ENCODE results near the gene ATF7.

Gene ATF7

GRCh38 chr12:53466640-53467039 is 159.5 kb downstream of the ATF7 start:
- WGBS, 2 donors (ENCODE audit: extremely low coverage in 2 of 2, insufficient read length in 2 of 2, insufficient replicate concordance in 1 of 2) = no CpG with 5 or more reads among the region's 4 CpGs
- H3K4ac ChIP-seq (ENCODE audit: low read length) = no peak overlapping the region
- peaks cover 71 to 100% of the 10 kb centered on the region in 2 donors for H3K36me3 ChIP-seq (replicated peaks in 1 of 2; ENCODE audit: control insufficient read depth in 2 of 2, insufficient read depth in 2 of 2, low read length in 2 of 2)

GRCh38 chr12:53465679-53466078 is 160.5 kb downstream of the ATF7 start:
- Histone ChIP-seq H2BK15ac (ENCODE audit: low read length) (no peak overlapping the region), H3K79me1 (ENCODE audit: low read depth, low read length) (peaks cover 6% of the 10 kb centered on the region), H3K4me2 (ENCODE audit: insufficient read depth, low read length, poor library complexity, severe bottlenecking) (no peak overlapping the region), H3K9me3 (replicated peaks in 1 of 2; ENCODE audit: control insufficient read depth in 2 of 2, insufficient read depth in 1 of 2, low read depth in 1 of 2, low read length in 2 of 2) (no peaks in the 10 kb centered on the region), H3K4me1 (ENCODE audit: control insufficient read depth in 2 of 2, insufficient read depth in 1 of 2, low read depth in 1 of 2, low read length in 2 of 2) (peaks cover 0 to 19% of the 10 kb centered on the region in 2 donors), H3K27me3 (ENCODE audit: control insufficient read depth in 3 of 3, insufficient read depth in 3 of 3, low read depth in 1 of 3, low read length in 3 of 3) (no peaks in the 10 kb centered on the region), H4K91ac (ENCODE audit: low read depth, low read length, poor library complexity) (no peak overlapping the region), H3K4me3 (ENCODE audit: low read length in 2 of 2) (no peak overlapping the region), H2AK5ac (ENCODE audit: low read depth, low read length) (no peak overlapping the region), H4K8ac (ENCODE audit: low read depth, low read length) (no peak overlapping the region), H3K27ac (replicated peaks; ENCODE audit: low read length) (no peak overlapping the region), H3K36me3 (replicated peaks in 1 of 2; ENCODE audit: control insufficient read depth in 2 of 2, insufficient read depth in 2 of 2, low read length in 2 of 2) (peaks cover 73 to 100% of the 10 kb centered on the region in 2 donors), H2BK5ac (ENCODE audit: low read length) (no peak overlapping the region), H3K23ac (ENCODE audit: low read depth, low read length, poor library complexity) (no peak overlapping the region), H2BK12ac (ENCODE audit: low read length) (no peak overlapping the region), H3K14ac (ENCODE audit: low read length) (no peak overlapping the region), H3K9ac (ENCODE audit: low read depth, low read length, poor library complexity) (no peak overlapping the region), H3K18ac (ENCODE audit: low read length) (no peak overlapping the region), H2AFZ (ENCODE audit: low read length) (no peak overlapping the region), H2BK120ac (ENCODE audit: low read depth, low read length) (no peak overlapping the region), H3K4ac (ENCODE audit: low read length) (no peak overlapping the region)
- WGBS, 2 donors (ENCODE audit: extremely low coverage in 2 of 2, insufficient read length in 2 of 2, insufficient replicate concordance in 1 of 2) = no CpG with 5 or more reads among the region's 2 CpGs
- no peak for DNase-seq (ENCODE audit: low spot score)

More at GRCh38 chr12:53466640-53467039, 159.5 kb downstream of the ATF7 start:
- Histone ChIP-seq H2AK5ac (ENCODE audit: low read depth, low read length) (no peak overlapping the region), H3K4me1 (ENCODE audit: control insufficient read depth in 2 of 2, insufficient read depth in 1 of 2, low read depth in 1 of 2, low read length in 2 of 2) (peaks cover 0 to 17% of the 10 kb centered on the region in 2 donors), H2AFZ (ENCODE audit: low read length) (no peak overlapping the region), H4K91ac (ENCODE audit: low read depth, low read length, poor library complexity) (no peak overlapping the region), H2BK12ac (ENCODE audit: low read length) (no peak overlapping the region), H3K9me3 (replicated peaks in 1 of 2; ENCODE audit: control insufficient read depth in 2 of 2, insufficient read depth in 1 of 2, low read depth in 1 of 2, low read length in 2 of 2) (no peaks in the 10 kb centered on the region), H4K8ac (ENCODE audit: low read depth, low read length) (no peak overlapping the region), H3K18ac (ENCODE audit: low read length) (no peak overlapping the region), H3K27me3 (ENCODE audit: control insufficient read depth in 3 of 3, insufficient read depth in 3 of 3, low read depth in 1 of 3, low read length in 3 of 3) (no peaks in the 10 kb centered on the region), H3K9ac (ENCODE audit: low read depth, low read length, poor library complexity) (no peak overlapping the region), H3K79me1 (ENCODE audit: low read depth, low read length) (peaks cover 6% of the 10 kb centered on the region), H2BK5ac (ENCODE audit: low read length) (no peak overlapping the region), H3K23ac (ENCODE audit: low read depth, low read length, poor library complexity) (no peak overlapping the region), H3K27ac (replicated peaks; ENCODE audit: low read length) (no peak overlapping the region), H2BK120ac (ENCODE audit: low read depth, low read length) (no peak overlapping the region), H2BK15ac (ENCODE audit: low read length) (no peak overlapping the region), H3K14ac (ENCODE audit: low read length) (no peak overlapping the region), H3K4me2 (ENCODE audit: insufficient read depth, low read length, poor library complexity, severe bottlenecking) (no peak overlapping the region), H3K4me3 (ENCODE audit: low read length in 2 of 2) (no peak overlapping the region)
- no peak for DNase-seq (ENCODE audit: low spot score)

GRCh38 chr12:53464685-53465418 is 161.3 kb downstream of the ATF7 start:
- Histone ChIP-seq H3K27ac (replicated peaks; ENCODE audit: low read length) (peak overlapping the region; percentile 50), H3K18ac (ENCODE audit: low read length) (no peak overlapping the region), H3K9me3 (replicated peaks in 1 of 2; ENCODE audit: control insufficient read depth in 2 of 2, insufficient read depth in 1 of 2, low read depth in 1 of 2, low read length in 2 of 2) (no peaks in the 10 kb centered on the region), H3K14ac (ENCODE audit: low read length) (no peak overlapping the region), H2BK12ac (ENCODE audit: low read length) (no peak overlapping the region), H3K4me1 (ENCODE audit: control insufficient read depth in 2 of 2, insufficient read depth in 1 of 2, low read depth in 1 of 2, low read length in 2 of 2) (peaks cover 0 to 19% of the 10 kb centered on the region in 2 donors), H3K23ac (ENCODE audit: low read depth, low read length, poor library complexity) (no peak overlapping the region), H2BK15ac (ENCODE audit: low read length) (no peak overlapping the region), H2AFZ (ENCODE audit: low read length) (no peak overlapping the region), H3K4me2 (ENCODE audit: insufficient read depth, low read length, poor library complexity, severe bottlenecking) (no peak overlapping the region), H3K36me3 (replicated peaks in 1 of 2; ENCODE audit: control insufficient read depth in 2 of 2, insufficient read depth in 2 of 2, low read length in 2 of 2) (peaks cover 75 to 100% of the 10 kb centered on the region in 2 donors), H3K79me1 (ENCODE audit: low read depth, low read length) (peaks cover 6% of the 10 kb centered on the region), H4K91ac (ENCODE audit: low read depth, low read length, poor library complexity) (no peak overlapping the region), H3K4me3 (ENCODE audit: low read length in 2 of 2) (peak overlapping the region in 1 of 2 donors; percentile 49), H3K27me3 (ENCODE audit: control insufficient read depth in 3 of 3, insufficient read depth in 3 of 3, low read depth in 1 of 3, low read length in 3 of 3) (no peaks in the 10 kb centered on the region), H2BK5ac (ENCODE audit: low read length) (no peak overlapping the region), H3K4ac (ENCODE audit: low read length) (no peak overlapping the region), H4K8ac (ENCODE audit: low read depth, low read length) (no peak overlapping the region), H3K9ac (ENCODE audit: low read depth, low read length, poor library complexity) (no peak overlapping the region), H2AK5ac (ENCODE audit: low read depth, low read length) (no peak overlapping the region), H2BK120ac (ENCODE audit: low read depth, low read length) (no peak overlapping the region)
- whole genome bisulfite sequencing, 2 donors (ENCODE audit: extremely low coverage in 2 of 2, insufficient read length in 2 of 2, insufficient replicate concordance in 1 of 2) = no CpG with 5 or more reads among the region's 11 CpGs
- no peak for DNase-seq (ENCODE audit: low spot score)

- Histone ChIP-seq H3K27me3 (ENCODE audit: control insufficient read depth in 3 of 3, insufficient read depth in 3 of 3, low read depth in 1 of 3, low read length in 3 of 3) (no peaks in the 10 kb centered on the region), H3K4me3 (ENCODE audit: low read length in 2 of 2) (no peak overlapping the region), H3K9ac (ENCODE audit: low read depth, low read length, poor library complexity) (no peak overlapping the region), H3K4me1 (ENCODE audit: control insufficient read depth in 2 of 2, insufficient read depth in 1 of 2, low read depth in 1 of 2, low read length in 2 of 2) (peaks cover 0 to 21% of the 10 kb centered on the region in 2 donors), H3K27ac (replicated peaks; ENCODE audit: low read length) (peak overlapping the region; percentile 42), H3K4me2 (ENCODE audit: insufficient read depth, low read length, poor library complexity, severe bottlenecking) (no peak overlapping the region), H2BK12ac (ENCODE audit: low read length) (no peak overlapping the region), H2AK5ac (ENCODE audit: low read depth, low read length) (no peak overlapping the region), H2BK5ac (ENCODE audit: low read length) (no peak overlapping the region), H2BK15ac (ENCODE audit: low read length) (no peak overlapping the region), H2BK120ac (ENCODE audit: low read depth, low read length) (no peak overlapping the region), H3K4ac (ENCODE audit: low read length) (no peak overlapping the region), H3K18ac (ENCODE audit: low read length) (no peak overlapping the region), H3K36me3 (replicated peaks in 1 of 2; ENCODE audit: control insufficient read depth in 2 of 2, insufficient read depth in 2 of 2, low read length in 2 of 2) (peaks cover 75 to 100% of the 10 kb centered on the region in 2 donors), H3K79me1 (ENCODE audit: low read depth, low read length) (peaks cover 6% of the 10 kb centered on the region), H4K8ac (ENCODE audit: low read depth, low read length) (no peak overlapping the region), H4K91ac (ENCODE audit: low read depth, low read length, poor library complexity) (no peak overlapping the region), H2AFZ (ENCODE audit: low read length) (no peak overlapping the region), H3K23ac (ENCODE audit: low read depth, low read length, poor library complexity) (no peak overlapping the region), H3K9me3 (replicated peaks in 1 of 2; ENCODE audit: control insufficient read depth in 2 of 2, insufficient read depth in 1 of 2, low read depth in 1 of 2, low read length in 2 of 2) (no peaks in the 10 kb centered on the region), H3K14ac (ENCODE audit: low read length) (no peak overlapping the region)
- DNase-seq (ENCODE audit: low spot score) = no peak
- WGBS, 2 donors (ENCODE audit: extremely low coverage in 2 of 2, insufficient read length in 2 of 2, insufficient replicate concordance in 1 of 2) = no CpG with 5 or more reads among the region's 5 CpGs
Observed at GRCh38 chr12:53463802-53464560, 162.2 kb downstream of the ATF7 start.
